GM19328 (cell line): ENCODE results near the gene ATAD3C.
"Not testable (repeated sequence)": the region's sequence is repeated elsewhere in the genome, so short reads cannot be mapped to it uniquely, and the experiment has no call there.

Experiments
- ATAC-seq: cut with Tn5 transposase; IDR thresholded peaks from one replicate; pipeline ENCODE4 v1.9.1; 2021; ENCODE audit warnings: mild to moderate bottlenecking, moderate library complexity; ENCODE audit not compliant: unreplicated experiment

Gene ATAD3C

GRCh38 chr1:1418464-1419362 is 30.8 kb upstream of the ATAD3C start:
- no peak for ATAC-seq

- no peak for ATAC-seq
Measured at GRCh38 chr1:1419363-1419812, 30.1 kb upstream of the ATAD3C start.

DNA sequence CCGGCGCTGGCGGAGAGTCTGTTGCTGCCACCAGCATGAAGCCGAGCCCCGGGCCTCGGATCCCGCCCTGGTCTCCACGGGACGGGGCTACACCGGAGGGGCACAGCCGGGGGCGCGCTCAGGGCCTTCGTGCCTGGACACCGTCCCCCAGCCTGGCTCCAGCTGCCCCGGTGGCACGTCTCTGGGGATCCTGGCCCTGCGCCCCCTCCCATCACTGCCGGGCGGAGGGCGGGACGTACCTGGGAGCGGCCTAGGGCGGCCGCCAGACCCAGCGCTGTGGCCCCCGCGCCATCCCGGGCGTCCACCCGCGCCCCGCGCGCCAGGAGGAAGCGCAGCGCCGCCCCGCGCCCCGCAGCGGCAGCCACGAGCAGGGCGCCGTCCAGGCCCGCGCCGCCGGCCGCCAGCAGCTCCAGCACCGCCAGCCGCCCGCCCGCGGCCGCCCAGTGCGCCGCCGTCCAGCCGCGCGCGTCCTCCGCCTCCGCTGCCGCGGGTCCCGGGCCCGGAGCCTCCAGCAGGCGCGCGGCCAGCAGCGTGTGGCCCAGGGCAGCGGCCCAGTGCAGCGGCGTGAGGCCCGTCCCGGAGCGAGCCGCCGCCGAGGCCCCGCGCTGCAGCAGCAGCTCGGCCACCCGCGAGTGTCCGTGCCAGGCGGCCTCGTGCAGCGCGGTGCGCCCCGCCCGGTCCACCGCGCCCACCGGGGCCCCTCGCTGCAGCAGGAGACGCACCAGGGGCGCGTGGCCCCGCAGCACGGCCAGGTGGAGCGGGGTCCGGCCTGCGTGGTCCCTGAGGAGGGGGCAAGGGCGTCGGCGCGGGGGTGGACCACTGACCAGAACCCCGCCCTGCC is 29.5 kb upstream of the ATAD3C start:
- no peak for ATAC-seq

- ATAC-seq: no peak
Measured at GRCh38 chr1:1420654-1421141, 28.8 kb upstream of the ATAD3C start.

- ATAC-seq: no peak
Measured at GRCh38 chr1:1421147-1421906, 28.2 kb upstream of the ATAD3C start, which contains the start of gene ANKRD65. TSS of gene ANKRD65 (minus strand) at chr1:1421276. CDS start at chr1:1421005, 271 bp downstream.

- no peak for ATAC-seq
Measured at GRCh38 chr1:1421907-1422464, 27.5 kb upstream of the ATAD3C start.

GRCh38 chr1:1422465-1423244 is 26.8 kb upstream of the ATAD3C start:
- ATAC-seq: no peak

- no peak for ATAC-seq
Measured at GRCh38 chr1:1423245-1423597, 26.3 kb upstream of the ATAD3C start.

- no peak for ATAC-seq
Measured at GRCh38 chr1:1424707-1425106, 24.8 kb upstream of the ATAD3C start.

DNA sequence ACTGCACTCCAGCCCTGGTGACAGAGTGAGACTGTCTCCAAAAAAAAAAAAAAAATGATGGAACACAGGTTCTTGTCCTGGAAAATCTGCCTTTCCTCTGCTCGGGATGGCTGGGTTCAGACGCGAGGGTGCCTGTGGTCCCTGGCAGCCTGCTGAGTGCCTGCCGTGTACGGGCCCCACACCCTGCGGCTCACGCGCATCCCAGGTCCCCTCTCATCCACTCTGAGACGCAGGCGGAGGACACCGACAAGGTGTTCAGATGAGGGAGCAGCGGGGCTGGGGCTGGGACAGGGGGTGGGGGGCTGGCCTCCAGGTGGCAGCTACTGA is 24.1 kb upstream of the ATAD3C start:
- ATAC-seq: no peak

DNA sequence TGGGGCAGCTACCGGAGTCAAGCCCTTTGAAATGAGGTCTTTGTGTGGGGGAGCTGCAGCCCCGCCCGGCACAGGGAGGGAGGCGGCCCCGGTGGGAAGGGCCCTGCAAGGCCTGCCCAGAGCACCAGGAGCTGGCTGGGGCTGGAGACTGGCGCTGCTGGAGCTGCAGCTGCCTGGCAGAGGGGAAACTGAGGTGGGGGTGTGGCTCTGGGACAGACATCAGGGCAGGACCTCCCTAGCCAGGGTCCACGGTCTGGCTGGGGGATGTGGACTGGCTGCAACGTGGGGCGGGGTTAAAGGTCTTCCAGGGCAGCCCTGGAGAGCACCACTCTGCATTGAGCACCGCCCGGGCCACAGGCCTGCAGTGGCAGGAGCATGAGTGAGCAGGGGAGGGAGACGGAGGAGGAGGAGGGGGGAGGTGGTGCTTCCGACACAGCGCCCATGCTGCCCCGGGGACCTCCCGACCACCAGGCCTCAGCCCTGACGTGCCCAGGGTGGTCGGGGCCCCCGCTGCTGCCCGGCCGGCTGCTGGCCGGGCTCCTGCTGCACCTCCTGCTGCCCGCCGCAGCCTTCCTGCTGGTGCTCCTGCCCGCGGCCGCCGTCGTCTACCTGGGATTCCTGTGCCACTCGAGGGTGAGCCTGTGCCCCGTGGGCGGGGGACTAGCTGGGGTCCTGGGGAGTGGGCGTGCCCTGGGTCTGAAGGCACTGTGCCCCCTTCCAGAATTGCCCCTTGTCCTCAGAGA is 23.6 kb upstream of the ATAD3C start:
- ATAC-seq: no peak

GRCh38 chr1:1426496-1427105 is 22.9 kb upstream of the ATAD3C start:
- ATAC-seq: no peak

DNA sequence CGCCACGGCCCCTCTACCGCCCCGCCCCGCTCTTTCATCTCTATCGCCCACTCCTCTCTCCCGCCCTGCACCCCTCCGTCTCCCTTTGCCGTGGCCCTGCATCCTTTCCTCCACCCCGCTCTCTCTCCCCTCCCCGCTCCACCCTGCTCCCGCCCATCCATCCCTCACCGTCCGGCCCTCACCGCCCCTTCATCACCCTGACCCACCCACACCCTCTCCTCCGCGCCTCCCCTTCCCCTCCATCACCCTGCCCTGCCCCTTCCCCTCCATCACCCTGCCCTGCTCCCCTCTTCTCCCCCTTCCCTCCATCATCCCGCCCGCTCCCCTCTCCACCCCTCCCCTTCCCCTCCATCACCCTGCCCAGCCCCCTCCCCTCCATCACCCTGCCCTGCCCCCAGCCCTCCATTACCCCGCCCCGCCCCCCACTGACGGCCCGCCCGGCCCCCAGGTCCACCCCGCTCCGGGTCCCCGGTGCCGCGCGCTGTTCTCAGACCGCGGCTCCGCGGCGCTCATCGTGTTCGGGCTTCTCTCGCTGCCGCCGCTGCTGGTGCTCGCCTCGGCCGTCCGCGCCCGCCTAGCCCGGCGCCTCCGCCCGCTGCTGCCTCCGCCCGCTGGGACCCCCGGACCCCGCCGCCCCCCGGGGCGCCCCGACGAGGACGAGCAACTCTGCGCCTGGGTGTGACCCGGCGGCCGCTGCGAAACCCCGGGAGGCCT is 22.2 kb upstream of the ATAD3C start:
- no peak for ATAC-seq

GRCh38 chr1:1427820-1428148 is 21.7 kb upstream of the ATAD3C start:
- no peak for ATAC-seq

DNA sequence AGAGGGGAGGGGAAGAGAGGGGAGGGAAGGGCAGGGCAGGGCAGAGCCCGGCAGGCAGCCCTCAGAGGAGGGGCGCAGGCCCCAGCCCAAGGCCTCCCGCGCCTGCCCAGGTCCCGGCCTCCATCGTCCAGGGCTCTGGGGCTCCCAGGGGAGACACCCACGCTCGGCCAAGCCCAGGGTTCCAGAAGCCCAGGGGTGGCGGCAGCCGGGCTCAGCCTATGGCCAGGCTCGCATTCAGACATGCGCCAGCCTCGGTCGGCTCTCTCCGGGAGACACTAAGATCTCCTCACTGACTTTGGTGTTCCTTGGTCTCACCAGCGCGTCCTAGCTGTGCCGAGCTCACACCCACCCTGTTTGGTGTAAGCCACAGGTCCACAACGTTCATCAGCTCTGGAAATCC is 21.3 kb upstream of the ATAD3C start:
- ATAC-seq: no peak

GRCh38 chr1:1428967-1429366 is 20.5 kb upstream of the ATAD3C start:
- ATAC-seq: not testable (repeated sequence)

DNA sequence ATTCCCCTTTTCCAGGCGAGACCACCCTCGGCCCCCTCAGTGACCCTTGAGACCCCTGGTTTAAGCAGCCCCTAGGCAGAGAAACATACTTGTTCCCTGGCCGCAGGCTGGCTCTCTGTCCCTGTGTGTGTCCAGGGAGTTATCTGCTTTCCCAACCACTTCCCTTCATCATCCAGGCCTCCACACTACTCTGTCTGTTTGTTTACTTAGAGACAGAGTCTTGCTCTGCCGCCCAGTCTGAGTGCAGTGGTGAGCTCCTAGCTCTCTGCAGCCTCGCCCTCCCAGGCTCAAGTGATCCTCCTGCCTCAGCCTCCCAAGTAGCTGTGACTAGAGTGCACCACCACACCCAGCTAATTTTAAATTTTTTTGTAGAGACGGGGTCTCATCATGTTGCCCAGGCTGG is 19.8 kb upstream of the ATAD3C start:
- ATAC-seq: no peak
